HL-60 (cell line): ENCODE measurements around the gene HIP1.

Source experiments
- CTCF ChIP-seq: IDR thresholded peaks from one replicate; pipeline ENCODE4 v1.5.1; 2011; ENCODE audit warnings: low read length, control low read depth, inconsistent platforms; ENCODE audit not compliant: insufficient read depth
- POLR2AphosphoS5 ChIP-seq: IDR thresholded peaks from 2 replicates; pipeline ENCODE4 v1.6.1; 2012; ENCODE audit warnings: low read depth

- TF ChIP-seq POLR2AphosphoS5 (no peak), CTCF (no peak)
Observed at GRCh38 chr7:75590373-75591005, 148.3 kb downstream of the HIP1 start.
